SKM-1 treated with dmso at 0.1 percent for 144 hours (cell line): ENCODE data around the gene ROPN1.

ENCODE experiments used
- DNase-seq: peaks from one replicate; lab custom pipeline; 2025; ENCODE audit not compliant: unreplicated experiment; lab: John Stamatoyannopoulos, UW

The ROPN1 gene

DNA sequence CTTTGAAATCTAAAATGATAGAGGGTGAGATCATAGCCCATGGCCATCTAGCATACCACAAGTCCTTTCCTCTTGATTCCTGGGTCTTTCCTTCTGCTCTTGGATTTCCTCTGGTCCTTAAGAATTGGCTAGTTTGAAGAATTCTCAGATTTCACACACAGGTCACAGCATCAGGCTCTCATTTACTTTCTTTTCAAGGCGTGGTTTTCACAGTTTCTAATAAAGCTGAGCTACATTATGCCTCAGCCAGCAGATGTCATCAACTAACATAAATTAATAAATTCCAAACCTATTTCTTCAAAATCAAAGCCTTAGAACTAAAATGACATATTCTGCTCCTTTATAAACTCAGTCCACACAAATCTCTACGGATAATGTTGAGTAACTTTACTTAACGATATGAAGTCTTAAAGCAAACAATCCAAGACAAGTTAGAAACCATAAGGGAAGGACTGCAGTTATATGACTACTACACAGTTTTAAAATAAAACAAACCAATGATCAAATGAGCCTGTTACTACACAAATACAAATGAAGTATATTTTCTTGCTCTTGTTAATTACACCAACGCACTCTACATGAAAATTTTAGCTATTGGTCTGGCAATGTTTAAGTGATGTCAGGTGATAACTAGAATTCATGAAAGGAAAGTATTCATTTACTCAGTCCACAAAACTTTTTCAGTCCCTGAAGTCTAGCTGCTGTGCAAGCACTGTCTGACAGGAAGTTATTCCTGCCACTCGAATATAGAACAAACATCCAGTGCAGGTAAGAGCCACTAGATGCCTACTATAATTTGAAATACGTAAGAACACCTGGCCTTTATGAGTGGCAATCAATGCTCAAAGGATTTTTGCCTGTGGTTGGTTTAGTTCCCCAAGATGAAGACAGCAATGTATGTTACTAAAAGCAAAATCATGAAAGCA lies 40.1 kb downstream of the ROPN1 start:
- DNase-seq: no peak

DNA sequence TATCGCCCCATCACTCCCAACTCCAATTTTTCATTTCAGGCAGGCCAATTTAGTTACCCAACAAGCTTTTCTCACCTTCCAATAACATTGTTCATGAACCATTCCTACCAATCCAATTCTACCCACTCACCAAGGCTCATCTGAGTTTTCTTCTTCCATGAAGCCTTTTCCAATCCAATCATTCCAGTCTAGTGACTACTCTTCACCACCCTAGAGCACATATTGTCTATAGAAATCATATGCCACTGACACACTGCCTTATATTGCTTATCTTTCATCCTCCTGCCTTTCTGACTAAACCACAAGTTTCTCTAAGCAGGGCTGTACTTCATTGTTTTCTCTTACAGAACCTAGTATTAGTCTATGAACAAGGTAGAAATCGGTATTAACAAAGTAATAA lies 42.3 kb downstream of the ROPN1 start:
- no peak for DNase-seq

- DNase-seq: no peak
Observed at GRCh38 chr3:123948449-123948848, 43.5 kb downstream of the ROPN1 start.

GRCh38 chr3:123947482-123947881 lies 44.4 kb downstream of the ROPN1 start:
- DNase-seq: no peak

DNA sequence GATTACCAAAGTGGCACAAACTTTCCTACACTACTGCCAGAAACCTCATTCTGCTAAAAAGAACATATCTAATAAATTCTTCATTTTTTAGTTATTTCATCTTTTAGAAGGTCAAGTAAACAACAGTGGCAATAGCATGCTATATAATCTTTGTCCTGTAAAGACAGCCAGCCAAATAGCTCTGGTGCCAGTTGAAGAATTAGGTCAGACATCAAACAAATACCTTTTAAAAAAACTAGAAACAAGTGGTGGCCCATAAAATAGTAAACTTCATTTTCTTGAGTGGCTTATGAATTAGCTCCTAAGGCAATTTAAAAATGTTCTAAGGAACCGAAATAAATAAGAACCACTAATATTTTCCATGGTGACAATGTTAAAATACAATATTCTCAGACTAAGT lies 50.4 kb downstream of the ROPN1 start:
- DNase-seq: no peak

GRCh38 chr3:123941121-123941520 lies 50.8 kb downstream of the ROPN1 start:
- no peak for DNase-seq

DNA sequence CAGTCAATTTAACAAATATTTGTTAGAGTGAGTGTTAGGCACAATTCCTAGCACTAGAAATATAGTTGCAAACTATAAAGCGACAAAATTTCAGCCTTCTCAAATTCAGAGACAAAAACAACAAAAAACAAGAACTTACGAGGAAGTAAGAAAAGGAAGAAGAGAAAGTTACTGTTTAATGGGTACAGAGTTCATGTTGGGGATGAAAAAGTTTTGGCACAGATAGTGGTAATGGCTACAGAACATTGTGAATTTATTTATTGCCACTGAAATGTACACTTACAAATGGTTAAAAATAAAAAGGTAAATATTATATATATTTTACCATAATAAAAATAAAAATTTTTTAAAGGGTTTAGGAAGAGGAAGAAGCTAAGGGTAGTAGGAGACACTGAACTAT lies 52.2 kb downstream of the ROPN1 start:
- no peak for DNase-seq

DNA sequence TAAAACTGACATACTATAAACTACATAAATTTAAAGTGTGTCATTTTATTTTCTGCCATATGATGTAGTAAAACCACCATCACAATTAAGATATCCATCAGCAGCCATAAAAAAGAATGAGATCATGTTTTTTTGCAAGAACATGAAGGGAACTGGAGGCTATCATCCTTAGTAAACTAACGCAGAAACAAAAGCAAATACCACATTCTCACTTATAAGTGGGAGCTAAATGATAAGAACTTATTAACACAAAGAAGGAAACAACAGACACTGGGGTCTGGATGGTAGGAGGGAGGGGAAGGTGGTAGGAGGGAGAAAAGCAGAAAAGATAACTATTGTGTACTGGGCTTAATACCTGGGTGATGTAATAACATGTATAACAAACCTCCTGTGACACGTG lies 55.5 kb downstream of the ROPN1 start:
- DNase-seq: no peak

DNA sequence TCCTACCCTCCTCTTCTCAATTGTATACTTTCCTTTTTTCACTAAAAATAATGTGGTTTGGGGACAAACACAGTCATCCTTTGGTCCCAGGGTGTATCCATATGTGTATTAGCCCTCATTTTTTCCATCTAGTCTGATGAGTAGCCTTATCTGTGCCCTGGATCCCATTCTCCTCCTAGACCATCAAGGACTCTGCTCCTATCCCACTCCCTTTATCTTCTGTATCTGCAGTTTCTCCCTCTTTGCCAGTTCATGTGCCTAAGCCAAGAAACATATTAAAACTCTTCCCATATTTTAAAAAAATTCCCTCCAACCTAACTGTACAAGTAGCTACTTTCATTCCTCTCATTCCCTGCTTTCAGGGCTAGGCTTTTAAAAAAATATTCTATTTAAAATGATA lies 56.1 kb downstream of the ROPN1 start:
- DNase-seq: no peak

- no peak for DNase-seq
Observed at GRCh38 chr3:123934250-123934649, 57.7 kb downstream of the ROPN1 start.

GRCh38 chr3:123930445-123930844 lies 61.5 kb downstream of the ROPN1 start:
- DNase-seq: no peak

DNA sequence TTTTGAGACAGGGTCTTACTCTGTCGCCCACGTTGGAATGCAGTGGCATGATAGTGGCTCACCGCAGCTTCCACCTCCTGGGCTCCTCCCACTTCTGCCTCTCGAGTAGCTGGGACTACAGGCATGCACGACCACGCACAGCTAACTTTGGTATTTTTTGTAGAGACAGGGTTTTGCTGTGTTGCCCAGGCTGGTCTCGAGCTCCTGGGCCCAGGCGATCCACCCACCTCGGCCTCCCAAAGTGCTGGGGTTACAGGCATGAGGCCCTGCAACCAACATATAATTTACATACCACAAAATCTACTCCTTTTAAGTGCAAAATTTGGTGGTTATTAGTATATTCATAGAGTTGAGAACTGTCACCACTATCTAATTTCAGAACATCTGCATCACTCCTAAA lies 62.6 kb downstream of the ROPN1 start:
- no peak for DNase-seq

DNA sequence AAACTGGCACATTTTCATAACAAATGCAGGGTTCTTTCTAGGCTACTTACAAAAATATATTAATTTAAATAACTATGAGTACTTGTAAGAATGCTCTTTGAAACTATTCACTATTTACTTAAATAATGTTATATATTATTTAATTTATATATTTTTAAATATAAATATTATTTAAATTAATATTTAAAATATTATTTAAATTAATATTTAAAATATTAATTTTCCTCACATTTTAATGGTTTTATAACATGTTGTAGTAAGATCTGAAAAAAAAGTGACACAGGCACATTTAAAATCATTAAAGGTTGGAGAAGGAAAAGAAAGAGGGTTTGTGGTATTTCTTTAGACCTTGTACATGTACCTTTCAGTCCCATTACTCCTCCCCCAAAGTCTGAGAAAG lies 65.5 kb downstream of the ROPN1 start:
- no peak for DNase-seq

DNA sequence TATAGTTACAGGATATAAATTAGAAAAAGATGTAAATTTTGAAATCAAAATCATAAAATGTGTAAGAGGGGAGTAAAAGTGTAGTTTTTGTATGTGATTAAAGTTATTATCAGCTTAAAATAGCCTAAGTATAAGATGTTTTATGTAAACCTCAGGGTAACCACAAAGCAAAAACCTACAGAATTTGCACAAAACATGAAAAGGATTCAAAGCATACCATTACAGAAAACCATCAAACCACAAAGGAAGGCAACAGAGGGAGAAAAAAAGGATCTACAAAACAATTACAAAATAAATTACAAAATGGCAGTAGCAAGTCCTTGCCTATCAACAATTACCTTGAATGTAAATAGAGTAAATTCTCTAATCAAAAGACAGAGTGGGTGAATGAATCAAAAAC lies 71.1 kb downstream of the ROPN1 start:
- DNase-seq: no peak

DNA sequence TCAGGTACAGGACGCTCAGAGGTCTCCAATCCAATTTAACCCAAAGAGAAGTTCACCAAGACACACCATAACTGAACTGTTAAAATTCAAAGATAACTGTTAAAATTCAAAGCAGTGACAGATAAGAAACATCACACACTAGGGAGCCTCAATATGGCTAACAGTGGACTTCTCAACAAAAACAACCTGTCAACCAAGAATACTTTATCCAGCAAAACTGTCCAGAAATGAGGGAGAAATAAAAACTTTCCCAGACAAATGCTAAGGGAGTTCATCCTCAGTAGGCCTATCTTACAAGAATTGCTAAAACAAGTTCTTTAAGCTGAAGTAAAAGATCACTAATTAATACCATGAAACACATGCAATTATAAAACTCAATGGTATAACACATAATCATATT lies 71.5 kb downstream of the ROPN1 start:
- no peak for DNase-seq

GRCh38 chr3:123919353-123919752 lies 72.6 kb downstream of the ROPN1 start:
- no peak for DNase-seq
